HG03469 (cell line): Measurements from ENCODE around the gene CAMK2G.
"Not testable (repeated sequence)": the region's sequence is repeated elsewhere in the genome, so short reads cannot be mapped to it uniquely, and the experiment has no call there.

Experiments
- ATAC-seq: cut with Tn5 transposase; IDR thresholded peaks from one replicate; pipeline ENCODE4 v1.9.1; 2021; ENCODE audit warnings: mild to moderate bottlenecking, moderate library complexity, moderate number of reproducible peaks; ENCODE audit not compliant: unreplicated experiment

The CAMK2G gene

GRCh38 chr10:73842349-73842748 lies 32.0 kb downstream of the CAMK2G start:
- ATAC-seq, result no peak

GRCh38 chr10:73841526-73842285 lies 32.6 kb downstream of the CAMK2G start:
- no peak for ATAC-seq

- no peak for ATAC-seq
Measured at GRCh38 chr10:73841061-73841421, 33.3 kb downstream of the CAMK2G start.

- no peak for ATAC-seq
Measured at GRCh38 chr10:73840403-73841060, 33.8 kb downstream of the CAMK2G start.

- ATAC-seq, result no peak
Measured at GRCh38 chr10:73840056-73840402, 34.3 kb downstream of the CAMK2G start.

GRCh38 chr10:73839276-73839966 lies 34.9 kb downstream of the CAMK2G start:
- no peak for ATAC-seq

- ATAC-seq, result no peak
Measured at GRCh38 chr10:73838827-73839226, 35.5 kb downstream of the CAMK2G start.

GRCh38 chr10:73838008-73838567 lies 36.3 kb downstream of the CAMK2G start:
- no peak for ATAC-seq

- no peak for ATAC-seq
Measured at GRCh38 chr10:73837072-73837471, 37.3 kb downstream of the CAMK2G start.

GRCh38 chr10:73836427-73836980 lies 37.9 kb downstream of the CAMK2G start:
- no peak for ATAC-seq

GRCh38 chr10:73829090-73829489 lies 45.3 kb downstream of the CAMK2G start:
- not testable (repeated sequence) for ATAC-seq

- ATAC-seq, result no peak
Measured at GRCh38 chr10:73828161-73828560, 46.2 kb downstream of the CAMK2G start.

- ATAC-seq, result no peak
Measured at GRCh38 chr10:73827346-73828089, 46.8 kb downstream of the CAMK2G start.

- no peak for ATAC-seq
Measured at GRCh38 chr10:73824146-73824725, 50.1 kb downstream of the CAMK2G start.

- no peak for ATAC-seq
Measured at GRCh38 chr10:73823391-73823790, 51.0 kb downstream of the CAMK2G start.

GRCh38 chr10:73819513-73820093 lies 54.8 kb downstream of the CAMK2G start:
- ATAC-seq, result no peak

- ATAC-seq, result no peak
Measured at GRCh38 chr10:73819081-73819480, 55.3 kb downstream of the CAMK2G start.

- no peak for ATAC-seq
Measured at GRCh38 chr10:73818402-73818801, 56.0 kb downstream of the CAMK2G start.

- no peak for ATAC-seq
Measured at GRCh38 chr10:73817826-73818225, 56.5 kb downstream of the CAMK2G start.
